Measurements from ENCODE around the gene FOXJ3. TPM values are rescaled to one million over a fixed set of nuclear protein-coding genes. Genes with fewer than 3 reads are reported as not detected.

Gene FOXJ3
- total and polyA plus RNA-seq, 8 donors = 39.6 to 65.2 (median 57.0) TPM

DNA sequence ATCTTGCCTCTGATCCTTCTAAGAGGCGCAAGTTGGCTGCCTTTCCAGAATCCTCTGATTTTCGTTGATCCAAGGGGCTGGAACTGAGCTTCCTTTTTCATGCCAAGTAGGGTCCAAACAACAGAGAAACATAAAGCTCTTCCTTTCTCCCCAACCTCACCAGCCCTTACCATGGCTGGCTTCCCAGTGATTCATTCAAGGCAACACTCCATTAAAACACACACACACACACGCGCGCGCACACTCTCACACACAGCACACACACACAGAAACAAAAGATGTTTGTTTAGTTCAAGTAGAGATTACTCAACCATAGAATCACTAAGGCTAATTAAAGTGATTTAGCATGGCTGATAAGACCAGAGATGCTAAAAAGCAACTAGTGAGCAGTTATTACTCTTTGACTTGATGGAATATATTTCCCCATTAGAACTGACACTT lies 157.5 kb downstream of the FOXJ3 start:
- Histone ChIP-seq H3K4me1 (peaks cover 29 to 45% of the 10 kb centered on the region in 2 donors), H3K27ac (peak overlapping the region; percentile 15 to 30), H3K9me3 (no peaks in the 10 kb centered on the region), H3K27me3 (no peaks in the 10 kb centered on the region), H3K36me3 (peaks cover 0 to 16% of the 10 kb centered on the region in 2 donors), H3K4me3 (no peak overlapping the region)
- peak; percentile 71 to 94 (median 84) for DNase-seq
- TF ChIP-seq CTCF (IDR thresholded peaks at IDR 0.05) = no peak
- ATAC-seq = peak; percentile 78
- intact Hi-C loops (cut with DNase I) = no loop called here

DNA sequence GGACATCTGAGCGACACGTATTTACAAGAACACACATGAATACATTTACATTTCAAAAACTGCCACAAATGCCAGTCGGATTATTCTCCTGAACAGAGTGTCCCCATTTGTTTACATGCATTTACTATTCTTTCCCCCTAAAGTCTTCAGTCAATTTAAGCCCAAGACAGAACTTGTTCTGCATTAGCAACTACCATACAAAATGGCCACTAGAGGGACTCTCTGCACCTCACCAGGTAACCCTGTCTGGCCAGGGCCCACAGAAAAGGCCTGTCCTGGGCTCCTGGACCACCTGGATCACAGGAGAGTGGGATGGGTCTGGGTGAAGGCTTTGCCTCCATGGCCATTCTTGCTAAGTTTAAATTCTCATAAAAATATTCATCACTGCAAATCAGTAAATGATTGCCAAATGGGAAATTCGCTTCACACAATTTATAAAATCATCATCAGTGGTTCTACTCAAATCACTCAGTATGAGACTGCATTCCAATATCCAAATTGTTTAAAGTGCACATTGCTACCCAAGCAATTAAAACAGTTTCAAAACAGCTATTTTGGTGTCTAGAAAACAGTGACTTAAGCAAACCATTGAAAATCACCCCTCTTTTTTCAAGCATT lies 158.0 kb downstream of the FOXJ3 start:
- H3K4me1 ChIP-seq = peaks cover 30 to 46% of the 10 kb centered on the region in 2 donors
- intact Hi-C loops (cut with DNase I) = no loop called here
- DNase-seq = peak in 1 of 4 donors; percentile 64
- peaks cover 0 to 16% of the 10 kb centered on the region in 2 donors for H3K36me3 ChIP-seq
- peak; percentile 68 for ATAC-seq
- H3K4me3 ChIP-seq = no peak overlapping the region
- H3K9me3 ChIP-seq = no peaks in the 10 kb centered on the region
- peak overlapping the region in 1 of 2 donors; percentile 30 for H3K27ac ChIP-seq
- H3K27me3 ChIP-seq = no peaks in the 10 kb centered on the region
- peak; percentile 51 to 62 for TF ChIP-seq CTCF (IDR thresholded peaks at IDR 0.05)

DNA sequence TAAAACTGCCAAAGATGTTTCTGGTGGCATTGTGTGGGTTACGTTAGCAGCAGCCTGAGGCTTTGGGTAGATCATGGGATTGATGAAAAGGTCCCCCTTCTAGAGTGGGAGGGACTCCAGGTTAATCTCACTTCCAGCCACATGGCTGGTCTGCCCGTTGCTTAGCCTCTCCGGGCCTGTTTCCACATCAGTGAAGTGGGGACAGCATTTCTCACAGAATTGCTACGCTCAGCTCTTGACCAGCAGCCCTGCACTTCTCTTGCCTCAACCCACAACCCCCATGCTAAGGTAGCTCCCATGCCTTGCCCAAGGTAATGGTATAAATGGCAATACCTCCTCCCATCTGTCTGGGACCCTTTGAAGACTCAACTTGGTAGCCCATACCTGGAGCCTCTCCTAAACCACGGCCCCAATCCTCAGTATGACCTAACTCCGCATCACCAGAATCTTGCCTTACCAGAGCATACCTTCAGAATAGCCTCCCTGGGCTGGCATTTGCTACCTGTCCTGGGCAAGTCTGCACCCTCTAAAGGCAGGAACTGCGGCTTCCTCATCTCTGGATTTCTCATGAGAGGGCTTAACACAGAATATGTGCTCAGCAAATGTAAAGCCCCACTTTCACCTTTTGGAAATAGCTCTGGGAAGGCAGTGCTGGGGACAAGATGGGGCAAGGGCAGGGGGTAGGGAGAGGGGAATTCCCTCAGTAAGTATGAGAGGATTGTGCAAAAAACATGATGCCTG lies 159.6 kb downstream of the FOXJ3 start:
- H3K27ac ChIP-seq = no peak overlapping the region
- no peak for DNase-seq
- H3K4me1 ChIP-seq = peaks cover 33 to 59% of the 10 kb centered on the region in 2 donors
- H3K9me3 ChIP-seq = no peaks in the 10 kb centered on the region
- TF ChIP-seq CTCF (IDR thresholded peaks at IDR 0.05) = no peak
- H3K27me3 ChIP-seq = no peaks in the 10 kb centered on the region
- intact Hi-C loops (cut with DNase I) = no loop called here
- ATAC-seq = no peak
- peaks cover 0 to 16% of the 10 kb centered on the region in 2 donors for H3K36me3 ChIP-seq
- H3K4me3 ChIP-seq = no peak overlapping the region

DNA sequence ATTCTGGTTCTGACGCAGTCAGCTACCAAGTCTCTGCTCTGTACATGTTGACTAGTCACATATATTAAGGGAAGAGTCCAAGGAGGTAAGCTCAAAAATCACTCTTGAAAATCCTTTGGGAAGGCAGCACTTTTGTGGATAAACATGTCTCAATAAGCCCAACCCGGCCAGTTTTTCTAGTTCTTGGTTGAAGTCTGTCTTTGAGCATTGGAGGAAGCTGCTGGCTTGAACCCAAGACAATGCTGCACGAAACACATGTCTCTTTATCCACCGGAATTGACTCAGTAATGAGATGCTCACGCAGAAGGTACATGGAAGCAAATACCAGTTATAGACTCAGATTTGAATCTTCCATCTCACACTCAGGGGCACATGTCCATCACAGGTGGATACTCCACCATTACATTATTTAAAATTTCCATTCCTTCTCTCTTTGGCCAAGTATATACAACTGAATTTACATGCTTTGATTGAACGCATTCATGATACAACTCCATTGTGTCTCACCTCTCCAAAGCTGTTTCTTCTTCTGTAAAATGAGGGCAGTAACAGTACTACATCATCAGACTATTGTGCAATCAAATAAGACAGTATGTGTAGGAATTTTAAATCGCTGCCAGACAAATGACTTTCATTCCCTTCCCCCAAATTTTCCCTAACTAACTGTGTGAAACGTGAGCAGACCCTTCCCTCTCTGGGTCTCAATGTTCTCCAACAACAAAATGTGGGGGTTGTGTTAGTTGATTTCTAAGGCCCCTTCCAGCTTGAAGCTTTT lies 160.9 kb downstream of the FOXJ3 start:
- intact Hi-C loops (cut with DNase I) = no loop called here
- no peak for TF ChIP-seq CTCF (IDR thresholded peaks at IDR 0.05)
- H3K36me3 ChIP-seq = peaks cover 0 to 6% of the 10 kb centered on the region in 2 donors
- no peak overlapping the region for H3K27ac ChIP-seq
- DNase-seq (peak in 2 of 4 donors; percentile 34 to 58), ATAC-seq (no peak)
- peaks cover 25 to 55% of the 10 kb centered on the region in 2 donors for H3K4me1 ChIP-seq
- H3K27me3 ChIP-seq = no peaks in the 10 kb centered on the region
- no peaks in the 10 kb centered on the region for H3K9me3 ChIP-seq
- H3K4me3 ChIP-seq = no peak overlapping the region

Data from left lung (tissue), 10 donors.